ENCODE data around the gene METTL4.

GRCh38 chr18:2572892-2573291 is 1.6 kb upstream of the METTL4 start:
- no peak for TF ChIP-seq POLR2A (IDR thresholded peaks at IDR 0.05; ENCODE audit: low read depth, low read length)
- TF ChIP-seq POLR2AphosphoS5 (IDR thresholded peaks at IDR 0.05; ENCODE audit: insufficient read depth, low read depth, low read length) = no peak
- TF ChIP-seq EZH2 (IDR thresholded peaks at IDR 0.05; ENCODE audit: borderline replicate concordance, low read depth, low read length, severe bottlenecking) = no peak
- no peak for TF ChIP-seq MAX (IDR thresholded peaks at IDR 0.05; ENCODE audit: insufficient read depth, insufficient read length)
- TF ChIP-seq GATA2 (IDR thresholded peaks at IDR 0.05; ENCODE audit: insufficient read depth, insufficient read length, low read depth, low read length) = no peak
- TF ChIP-seq CTCF (IDR thresholded peaks at IDR 0.05; ENCODE audit: extremely low read depth in 1 of 2, insufficient read depth in 1 of 2, low read depth in 1 of 2, low read length in 2 of 2) = no peak
- no peak for TF ChIP-seq JUN (IDR thresholded peaks at IDR 0.05; ENCODE audit: borderline replicate concordance, insufficient read depth, insufficient read length, low read depth)

All from endothelial cell of umbilical vein (primary cell).